NOMO-1 treated with DMSO at 0.1 percent for 48 hours (cell line): ENCODE results near the gene CNTN5.

ENCODE experiments used
- DNase-seq: peaks from one replicate; lab custom pipeline; 2025; ENCODE audit not compliant: unreplicated experiment; lab: John Stamatoyannopoulos, UW

Gene CNTN5

DNA sequence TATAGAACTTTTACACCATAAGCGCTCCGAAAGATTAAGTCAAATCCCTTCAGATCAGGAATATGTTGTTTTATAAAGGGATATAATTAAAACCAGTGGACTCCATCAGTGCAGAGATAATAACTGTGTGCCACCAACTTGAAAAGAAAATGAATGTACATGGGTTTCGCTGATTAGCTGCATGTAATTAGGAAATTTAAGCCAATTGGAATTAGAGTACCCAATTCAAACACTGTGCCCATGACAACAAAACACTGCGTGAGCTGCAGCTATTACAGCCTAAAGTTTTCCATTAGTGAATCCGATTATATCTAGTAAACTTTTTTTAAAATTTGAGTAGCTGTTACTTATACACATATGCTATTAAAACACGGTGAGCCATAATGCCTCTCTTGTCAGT, 1274.0 kb downstream of the CNTN5 start:
- DNase-seq: no peak

DNA sequence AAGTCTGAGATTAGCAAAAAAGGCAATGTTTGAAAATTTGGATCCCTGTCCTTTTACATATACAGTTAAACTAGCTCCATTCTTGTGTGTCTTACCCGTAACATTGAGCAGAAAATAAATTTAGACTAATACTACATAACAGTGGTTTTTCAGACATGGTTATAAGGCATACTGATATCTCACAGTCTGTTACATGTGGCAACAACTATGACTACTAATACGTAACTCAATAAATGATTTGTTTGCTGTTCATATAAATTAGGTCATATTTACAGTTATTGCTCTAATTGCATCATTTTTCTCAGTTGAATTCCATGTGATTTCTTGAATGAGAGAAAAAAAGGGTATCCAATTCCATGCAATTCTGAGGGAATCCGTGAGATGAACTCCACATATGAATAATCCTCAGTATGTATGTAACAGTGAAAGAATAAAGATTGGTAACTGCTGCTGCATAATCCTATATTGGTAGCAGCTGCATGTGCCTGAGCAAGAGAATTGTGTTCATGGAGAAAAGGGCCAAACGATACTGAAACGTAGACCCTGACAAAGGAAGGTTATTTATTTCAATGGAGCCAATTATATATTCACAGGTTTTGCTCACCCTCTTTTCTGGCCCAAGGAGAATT, 1275.4 kb downstream of the CNTN5 start:
- DNase-seq: no peak

DNA sequence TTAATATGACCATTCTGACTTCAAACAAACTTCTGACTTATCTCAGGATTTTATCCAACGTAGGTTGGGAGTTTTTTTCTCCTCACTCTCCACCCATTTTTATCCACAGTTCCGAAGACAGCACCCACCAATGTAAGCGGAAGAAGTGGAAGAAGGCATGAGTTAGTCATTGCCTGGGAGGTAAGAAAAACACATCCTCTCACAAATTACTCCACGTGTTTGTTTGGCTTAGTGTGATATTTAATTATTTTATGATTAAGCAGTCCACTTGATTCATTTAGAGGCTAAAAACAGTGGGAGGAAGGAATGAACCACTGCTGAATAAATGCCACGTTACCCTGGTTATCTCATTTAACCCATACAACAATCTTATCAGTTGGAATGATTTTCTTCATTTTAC, 1276.8 kb downstream of the CNTN5 start:
- DNase-seq: no peak

DNA sequence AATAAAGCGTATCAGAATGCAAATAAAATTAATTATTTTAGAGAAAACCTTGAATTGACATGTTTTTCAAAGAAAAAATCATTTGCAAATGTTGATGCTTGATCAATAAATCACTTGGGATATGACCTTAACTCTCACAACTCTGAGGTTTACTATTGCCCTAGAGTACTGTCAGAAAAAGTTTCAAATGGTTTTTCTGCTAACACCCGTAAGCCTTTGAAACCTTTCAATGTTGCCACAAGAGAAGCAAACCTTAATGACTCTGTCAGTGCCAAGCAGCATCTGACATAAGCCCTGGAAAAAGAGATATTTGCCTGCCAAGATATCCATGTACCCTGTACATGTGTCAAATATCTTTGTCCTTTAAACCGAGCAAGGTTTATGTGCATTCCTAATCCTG, 1282.1 kb downstream of the CNTN5 start:
- DNase-seq: no peak

DNA sequence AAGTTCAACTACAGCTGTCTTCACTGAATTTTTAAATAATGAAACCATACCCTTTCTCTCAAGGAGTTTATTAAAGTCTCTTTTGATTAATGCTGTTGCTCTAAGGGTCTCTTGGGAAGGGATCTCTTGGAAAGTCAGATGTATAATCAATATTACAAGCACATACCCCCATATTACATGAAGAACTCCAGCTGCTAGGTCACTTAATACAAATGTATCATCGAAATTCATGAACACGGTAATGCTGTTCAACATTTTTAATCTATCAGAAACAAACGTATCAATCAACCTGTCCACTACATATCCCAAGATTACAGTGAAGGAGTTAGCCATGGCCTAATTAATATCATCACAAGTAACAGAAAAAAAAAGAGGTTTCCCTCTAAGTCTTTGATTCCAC, 1283.1 kb downstream of the CNTN5 start:
- DNase-seq: no peak

DNA sequence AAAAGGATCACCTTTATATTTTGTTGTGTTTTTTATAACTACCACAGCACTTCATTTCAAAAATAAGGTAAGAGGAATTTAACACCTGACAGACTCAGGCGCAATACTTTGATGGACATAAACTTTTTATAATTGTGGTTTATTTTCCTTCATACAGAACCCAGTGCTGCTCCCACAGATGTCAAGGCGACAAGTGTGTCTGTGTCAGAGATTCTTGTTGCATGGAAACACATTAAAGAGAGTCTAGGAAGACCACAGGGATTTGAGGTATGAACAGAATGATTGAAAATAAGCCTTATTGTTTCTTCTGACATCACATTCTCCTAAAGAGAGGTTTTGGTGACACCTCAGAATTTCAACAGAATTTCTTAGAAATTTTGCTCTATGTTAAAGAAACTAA, 1287.5 kb downstream of the CNTN5 start:
- DNase-seq: no peak

DNA sequence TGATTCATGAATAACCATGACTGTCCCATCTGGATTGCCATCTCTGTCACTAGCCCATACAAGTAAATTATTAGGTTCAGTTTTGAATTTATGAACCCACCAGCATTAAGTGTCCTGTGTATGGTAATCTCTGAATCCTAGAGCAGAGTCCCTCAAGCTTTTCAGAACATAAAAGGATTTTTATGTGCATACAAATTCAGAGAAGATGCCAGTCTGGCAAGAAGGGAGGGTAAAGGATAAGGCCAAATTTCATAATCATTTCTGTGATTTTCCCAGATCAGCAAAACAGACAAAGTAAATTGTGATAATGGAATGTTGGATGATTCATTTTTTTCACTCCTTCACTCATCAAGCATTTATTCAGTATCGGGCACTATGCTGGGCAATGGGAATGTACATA, 1295.2 kb downstream of the CNTN5 start:
- no peak for DNase-seq

DNA sequence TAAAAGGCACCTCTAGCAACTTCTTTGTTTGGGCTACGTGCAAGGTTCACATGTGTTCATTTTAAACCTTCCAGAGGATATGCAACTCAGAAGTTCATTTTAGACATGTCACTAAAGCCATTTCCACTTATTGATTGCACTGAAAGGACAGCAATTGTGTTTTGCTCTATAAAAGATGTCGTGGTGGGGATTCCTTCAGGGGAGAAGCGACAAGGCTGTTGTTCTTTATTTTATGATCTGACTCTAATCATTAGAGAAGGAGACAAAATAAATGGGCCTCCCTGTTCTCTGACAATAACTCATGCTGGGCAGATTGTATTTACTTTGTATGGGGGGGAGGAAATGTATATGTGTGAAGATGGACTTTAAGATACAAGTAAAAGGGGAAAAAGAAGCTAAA, 1296.2 kb downstream of the CNTN5 start:
- no peak for DNase-seq

DNA sequence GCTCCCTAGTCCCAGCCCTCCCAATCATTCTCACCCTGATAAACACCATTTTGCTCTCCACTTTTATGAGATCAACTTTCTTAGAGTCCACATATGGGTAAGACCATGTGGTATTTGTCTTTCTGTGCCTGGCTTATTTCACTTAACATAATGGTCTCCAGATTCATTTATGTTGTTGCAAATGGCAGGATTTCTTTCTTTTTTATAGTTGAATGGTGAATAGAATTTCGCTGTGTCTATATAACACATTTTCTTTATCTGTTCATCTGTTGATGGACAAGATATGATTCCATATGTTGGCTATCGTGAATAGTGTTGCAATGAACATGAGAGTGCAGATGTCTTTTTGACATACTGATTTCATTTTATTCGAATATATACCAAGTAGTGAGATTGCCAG, 1298.9 kb downstream of the CNTN5 start:
- no peak for DNase-seq

DNA sequence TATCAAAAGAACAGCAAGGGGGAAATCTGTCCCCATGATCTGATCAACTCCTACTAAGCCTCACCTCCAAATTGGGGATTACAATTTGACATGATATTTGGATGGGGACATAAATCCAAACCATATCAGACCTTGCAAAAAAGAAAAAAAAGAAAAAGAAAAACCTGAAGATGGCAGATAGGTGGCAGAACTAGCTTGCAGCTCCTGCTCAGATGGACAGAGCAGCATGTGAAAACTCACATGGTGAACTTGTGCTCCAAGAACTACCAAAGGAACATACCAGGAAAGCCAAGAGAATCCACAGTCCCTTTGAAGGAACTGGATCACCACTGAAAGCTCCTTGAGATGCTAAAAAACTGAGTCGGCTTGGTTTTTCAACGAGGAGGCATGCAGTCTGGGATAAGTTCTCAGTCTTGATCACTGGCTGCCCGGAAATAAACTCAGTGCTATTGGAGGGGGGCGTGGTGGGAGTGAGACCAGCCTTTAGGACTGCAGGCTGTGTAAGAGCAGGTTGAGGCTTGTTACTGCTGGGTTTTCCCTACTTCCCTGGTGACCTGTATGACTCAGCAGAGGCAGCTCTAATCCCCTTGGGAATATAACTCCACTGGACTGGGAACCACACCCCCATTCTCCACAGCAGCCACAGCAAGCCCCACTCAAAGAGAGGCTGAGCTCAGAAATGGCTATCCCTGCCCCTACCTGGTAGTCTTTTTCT, 1308.0 kb downstream of the CNTN5 start:
- DNase-seq: no peak

DNA sequence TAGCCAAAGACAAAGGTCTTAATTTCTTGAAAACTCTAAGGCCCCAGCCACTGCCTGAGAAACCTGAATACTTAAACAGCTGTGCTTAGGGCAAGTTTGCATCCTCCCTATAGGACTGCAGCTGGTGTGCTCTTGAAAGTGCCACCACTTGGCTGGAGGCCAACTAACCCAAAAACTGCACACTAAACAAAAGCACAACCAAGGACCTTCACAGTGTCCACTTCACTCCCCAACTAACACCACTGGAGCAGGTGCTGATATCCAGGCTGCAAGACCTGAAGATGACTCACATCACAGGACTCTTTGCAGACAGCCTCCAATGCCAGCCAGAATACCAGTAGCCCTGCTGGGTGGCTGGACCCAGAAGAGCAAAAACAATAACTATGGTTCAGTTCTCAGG, 1308.6 kb downstream of the CNTN5 start:
- DNase-seq: no peak

DNA sequence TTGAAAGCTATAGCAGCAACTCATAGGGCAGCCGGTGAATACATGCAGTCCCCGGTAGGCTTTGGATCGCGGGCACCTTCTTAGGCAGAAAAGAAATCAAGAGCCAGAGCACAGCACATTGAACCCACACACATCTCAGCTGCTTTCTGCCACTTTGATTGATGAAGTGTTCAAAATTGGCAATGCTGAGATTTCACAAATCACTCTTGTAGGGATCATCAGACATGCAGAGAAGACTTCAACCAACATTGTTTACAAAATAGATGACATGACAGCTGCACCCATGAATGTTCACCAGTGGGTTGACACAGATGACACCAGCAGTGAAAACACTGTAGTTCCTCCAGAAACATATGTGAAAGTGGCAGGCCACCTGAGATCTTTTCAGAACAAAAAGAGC, 1316.1 kb downstream of the CNTN5 start:
- no peak for DNase-seq

DNA sequence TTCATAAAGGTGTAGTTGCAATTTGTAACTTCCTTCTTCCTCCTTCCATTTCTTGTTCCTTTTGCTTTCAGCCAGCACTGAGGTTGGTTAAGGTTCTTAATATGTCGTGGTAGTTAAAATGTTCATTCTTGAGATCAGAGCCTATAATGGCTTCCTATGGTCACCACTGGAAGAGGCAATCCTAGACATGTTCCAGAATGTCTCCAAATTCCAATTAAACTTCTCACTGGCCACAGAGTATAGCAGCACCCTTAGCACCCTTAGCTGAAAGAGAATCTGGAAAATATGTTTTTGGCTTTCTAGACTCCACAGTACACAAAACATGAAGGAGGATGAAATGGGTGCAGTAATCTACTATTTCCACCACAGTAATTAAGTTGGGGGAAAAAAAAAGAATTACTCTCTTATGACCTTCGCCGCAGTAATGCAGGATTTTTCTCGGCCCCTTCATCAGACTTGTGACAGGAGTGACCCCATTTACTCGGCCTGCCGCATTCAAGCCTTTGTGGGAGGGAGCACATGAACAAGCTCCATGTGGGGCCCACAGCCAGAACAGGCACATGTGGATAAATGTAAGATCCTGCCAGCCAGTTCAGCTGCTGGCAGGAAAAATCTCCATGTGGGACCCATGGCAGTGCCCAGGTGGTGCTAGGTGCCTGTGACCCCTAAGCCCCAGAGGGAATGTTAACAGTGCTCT, 1317.5 kb downstream of the CNTN5 start:
- DNase-seq: no peak

DNA sequence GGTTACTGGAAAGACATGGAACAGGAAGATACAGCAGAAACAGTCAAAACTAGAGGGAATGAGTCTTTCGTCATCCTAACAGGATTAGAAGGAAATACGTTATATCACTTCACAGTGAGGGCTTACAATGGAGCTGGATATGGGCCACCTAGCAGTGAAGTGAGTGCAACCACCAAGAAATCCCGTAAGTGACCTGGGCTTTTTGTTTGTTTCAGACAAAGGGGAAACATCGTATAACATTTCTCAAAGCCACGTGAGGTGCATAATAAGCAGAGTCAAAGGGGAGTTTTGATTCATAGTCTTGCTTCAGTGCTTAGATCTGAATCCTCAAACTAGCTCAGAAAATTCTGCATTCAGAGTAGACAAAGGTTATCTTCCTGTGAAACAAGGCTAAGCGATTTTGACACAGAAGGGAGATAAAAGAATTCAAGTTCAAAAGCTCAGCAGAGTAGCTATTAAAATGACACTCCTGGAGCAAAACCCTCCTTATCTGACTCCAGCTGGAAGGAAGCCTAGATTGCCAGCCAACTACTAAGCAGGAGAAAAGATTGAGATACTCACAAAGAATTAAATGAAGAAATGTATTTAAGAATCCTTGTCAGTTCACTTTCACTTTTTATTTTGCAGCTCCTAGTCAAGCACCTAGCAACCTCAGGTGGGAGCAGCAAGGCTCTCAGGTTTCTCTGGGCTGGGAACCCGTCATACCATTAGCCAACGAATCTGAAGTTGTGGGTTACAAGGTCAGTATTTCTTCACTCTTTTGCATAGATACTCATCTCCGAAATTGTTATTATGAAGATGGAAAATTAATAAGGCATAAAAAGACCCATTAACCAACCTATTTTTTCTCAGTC, 1319.9 kb downstream of the CNTN5 start:
- DNase-seq: no peak

DNA sequence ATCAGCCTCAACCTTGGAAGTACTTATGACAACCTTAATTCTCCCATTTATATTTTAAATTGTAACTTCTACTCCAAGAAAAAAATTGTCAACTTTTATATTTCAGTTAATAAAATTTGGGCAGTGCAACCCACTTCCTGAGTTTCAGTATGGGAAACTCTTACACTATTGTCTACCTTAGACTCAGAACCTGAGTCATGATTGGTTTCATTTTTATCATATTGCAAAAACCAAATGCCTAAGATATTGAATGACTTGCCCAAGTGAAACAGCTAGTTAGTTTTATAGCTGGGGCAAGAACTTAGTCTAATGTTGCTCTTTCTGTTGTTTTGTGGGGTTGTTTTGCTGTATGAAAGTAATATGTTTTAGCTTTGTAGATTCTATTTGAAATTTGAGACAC, 1332.3 kb downstream of the CNTN5 start:
- DNase-seq: no peak

DNA sequence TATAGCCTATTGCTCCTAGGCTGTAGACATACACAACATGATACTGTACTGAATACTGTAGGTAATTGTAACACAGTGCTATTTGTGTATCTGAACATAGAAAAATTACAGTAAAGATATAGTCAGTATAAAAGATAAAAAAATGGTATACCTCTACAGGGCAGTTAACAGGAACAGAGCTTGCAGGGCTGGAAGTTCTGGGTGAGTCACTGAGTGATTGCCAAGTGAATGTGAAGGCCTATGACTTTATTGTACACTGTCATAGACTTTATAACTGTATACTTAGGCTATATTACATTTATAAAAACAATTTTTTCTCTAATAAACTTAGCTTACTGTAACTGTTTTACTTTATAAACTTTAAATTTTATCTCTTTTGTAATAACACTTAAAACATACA, 1334.0 kb downstream of the CNTN5 start:
- DNase-seq: no peak

DNA sequence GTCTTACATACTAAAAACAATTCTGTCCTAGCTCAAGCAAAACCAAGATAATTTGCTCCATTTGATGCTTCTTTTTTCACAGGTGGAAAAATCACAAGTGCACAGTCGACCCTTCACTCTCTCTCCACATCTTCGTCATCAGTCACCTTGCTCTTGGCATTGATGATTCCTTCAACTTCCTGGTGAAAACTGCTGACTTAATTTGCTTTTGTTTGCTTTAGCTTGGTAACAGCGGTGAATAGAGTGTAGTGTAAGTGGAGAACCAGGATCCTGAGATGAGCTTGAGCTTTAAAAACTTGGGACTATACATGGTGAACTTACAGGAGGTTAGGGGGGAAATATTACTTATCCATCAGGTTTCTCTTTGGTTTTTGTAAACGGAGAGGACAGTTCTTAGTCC, 1335.3 kb downstream of the CNTN5 start:
- no peak for DNase-seq

DNA sequence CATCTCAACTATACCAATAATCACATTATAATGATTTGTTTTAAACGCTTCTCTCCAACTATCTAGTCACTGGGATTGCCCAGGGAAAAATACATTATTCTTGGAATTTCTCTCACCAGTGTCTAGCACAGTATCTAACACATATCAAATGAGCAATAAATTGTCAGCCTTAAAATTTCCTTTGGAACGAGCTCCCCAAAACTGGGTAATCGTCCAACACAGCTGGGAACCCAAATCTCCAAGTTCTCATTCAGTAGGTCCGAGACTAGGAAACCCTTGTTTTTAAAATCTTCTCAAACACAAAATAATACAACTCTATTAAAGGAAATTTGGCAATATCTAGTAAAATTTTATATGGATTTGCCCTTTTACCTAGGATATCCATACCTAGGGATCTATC, 1338.5 kb downstream of the CNTN5 start:
- no peak for DNase-seq

DNA sequence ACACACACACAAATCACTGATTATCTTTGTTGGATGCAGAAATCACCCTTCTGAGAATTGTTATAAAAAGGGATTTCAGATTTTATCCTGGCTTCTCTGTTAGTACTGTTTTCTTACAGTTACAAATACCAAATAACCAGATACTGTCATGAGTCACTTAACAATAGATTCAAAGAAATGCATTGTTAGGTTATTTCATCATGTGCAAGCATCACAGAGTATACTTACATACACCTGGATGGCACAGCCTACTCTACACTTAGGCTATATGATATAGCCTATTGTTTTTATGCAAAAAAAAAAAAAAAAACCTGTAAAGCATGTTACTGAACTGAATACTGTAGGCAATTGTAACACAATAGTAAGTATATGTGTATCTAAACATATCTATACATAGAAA, 1347.1 kb downstream of the CNTN5 start:
- no peak for DNase-seq

DNA sequence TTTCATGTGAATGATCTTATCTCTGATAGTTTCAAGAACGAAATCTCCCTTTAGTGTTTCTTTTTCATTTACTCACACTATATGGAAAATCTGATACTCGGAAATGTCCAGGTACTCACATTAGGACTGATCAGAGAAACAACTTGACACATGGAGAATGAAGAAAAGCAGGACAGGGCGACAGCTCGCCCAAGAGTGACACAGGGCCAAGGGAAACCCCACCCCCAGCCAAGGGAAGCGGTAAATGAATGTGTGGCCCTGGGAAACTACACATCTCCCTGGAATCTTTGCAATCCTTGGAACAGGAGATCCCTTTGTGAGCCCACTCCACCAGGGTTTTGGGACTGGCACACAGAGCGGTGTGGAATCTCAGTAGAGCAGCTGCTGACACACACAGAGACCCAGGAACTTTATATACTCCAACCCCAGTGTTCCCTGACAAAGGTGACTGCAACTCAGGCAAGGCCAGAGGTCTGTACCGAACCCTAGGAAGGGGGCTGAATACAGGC, 1362.7 kb downstream of the CNTN5 start:
- no peak for DNase-seq

DNA sequence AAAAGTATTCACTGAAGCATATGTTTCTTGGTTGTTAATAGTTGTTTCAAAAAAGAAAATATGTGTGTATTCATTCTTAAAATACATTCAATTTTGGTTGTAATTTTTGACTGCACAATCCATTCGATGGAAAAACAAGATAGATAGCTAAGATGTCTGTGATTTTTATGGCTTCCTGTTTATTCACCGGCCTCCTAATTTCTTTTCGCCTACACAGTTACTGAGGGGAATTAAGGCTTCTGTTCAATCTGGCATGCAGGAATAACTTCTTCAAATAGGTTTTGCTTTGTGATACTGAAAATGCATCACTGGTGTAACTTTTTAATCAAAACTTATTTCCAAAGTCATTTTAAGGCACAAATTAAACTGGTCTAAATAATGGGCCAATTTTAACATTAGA, 1375.5 kb downstream of the CNTN5 start:
- DNase-seq: no peak
